Epithelial cell of esophagus (primary cell): ENCODE measurements around the gene PAFAH2.
A peak's percentile ranks its signal among the peaks of the same experiment; 100 is the strongest.

ENCODE experiments used
- DNase-seq: peaks from one replicate; pipeline ENCODE4 v3.0.0; 2010; ENCODE audit warnings: low read depth
- H3K4me3 ChIP-seq: 2 replicates; pipeline ENCODE4 v1.5.1; 2011; ENCODE audit warnings: mild to moderate bottlenecking, low read length, control low read depth
- TF ChIP-seq, protein P1 (sequence below): IDR thresholded peaks from 2 replicates; pipeline ENCODE4 v1.5.1; 2011; ENCODE audit warnings: low read depth, mild to moderate bottlenecking, low read length, control low read depth, inconsistent platforms; ENCODE audit not compliant: insufficient read depth; ENCODE audit errors: missing control alignments

PAFAH2 gene

DNA sequence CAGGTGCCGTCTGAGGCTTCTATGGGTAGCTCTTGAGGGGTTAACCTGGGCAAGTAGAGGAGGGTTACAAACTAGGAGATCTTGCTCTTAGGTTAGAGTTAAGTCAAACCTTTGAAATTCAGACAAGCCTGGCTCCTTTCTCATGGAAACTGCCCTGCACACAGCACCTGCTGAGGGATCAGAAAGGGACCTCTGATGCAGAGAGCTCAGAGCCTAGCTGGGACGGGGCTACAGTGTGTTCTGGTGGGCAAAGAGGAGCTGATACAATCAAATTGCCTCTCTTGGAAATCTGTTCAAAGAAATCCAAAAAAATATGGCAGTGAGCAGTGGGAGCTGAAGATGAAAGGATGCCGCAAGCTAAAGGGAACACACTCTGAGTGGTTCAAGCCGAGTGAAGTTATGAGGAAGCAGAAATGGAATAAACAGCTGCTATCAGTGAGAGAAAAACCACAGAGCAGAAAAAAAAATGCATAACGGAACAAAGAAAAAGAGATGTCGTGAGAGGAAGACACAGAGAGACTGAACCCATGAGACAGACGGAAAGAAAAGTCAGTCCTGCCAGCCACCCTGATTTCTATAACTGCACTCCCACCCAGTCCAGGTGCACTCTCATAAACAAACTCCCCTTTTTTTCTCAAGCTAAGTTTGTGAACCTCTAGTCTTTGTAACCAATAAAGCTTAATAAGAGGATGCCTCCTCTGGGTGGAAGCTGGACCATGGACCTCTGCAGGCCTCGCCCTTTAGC is 26.6 kb downstream of the PAFAH2 start:
- DNase-seq = no peak
- no peak overlapping the region for H3K4me3 ChIP-seq
- TF ChIP-seq, protein P1, sequence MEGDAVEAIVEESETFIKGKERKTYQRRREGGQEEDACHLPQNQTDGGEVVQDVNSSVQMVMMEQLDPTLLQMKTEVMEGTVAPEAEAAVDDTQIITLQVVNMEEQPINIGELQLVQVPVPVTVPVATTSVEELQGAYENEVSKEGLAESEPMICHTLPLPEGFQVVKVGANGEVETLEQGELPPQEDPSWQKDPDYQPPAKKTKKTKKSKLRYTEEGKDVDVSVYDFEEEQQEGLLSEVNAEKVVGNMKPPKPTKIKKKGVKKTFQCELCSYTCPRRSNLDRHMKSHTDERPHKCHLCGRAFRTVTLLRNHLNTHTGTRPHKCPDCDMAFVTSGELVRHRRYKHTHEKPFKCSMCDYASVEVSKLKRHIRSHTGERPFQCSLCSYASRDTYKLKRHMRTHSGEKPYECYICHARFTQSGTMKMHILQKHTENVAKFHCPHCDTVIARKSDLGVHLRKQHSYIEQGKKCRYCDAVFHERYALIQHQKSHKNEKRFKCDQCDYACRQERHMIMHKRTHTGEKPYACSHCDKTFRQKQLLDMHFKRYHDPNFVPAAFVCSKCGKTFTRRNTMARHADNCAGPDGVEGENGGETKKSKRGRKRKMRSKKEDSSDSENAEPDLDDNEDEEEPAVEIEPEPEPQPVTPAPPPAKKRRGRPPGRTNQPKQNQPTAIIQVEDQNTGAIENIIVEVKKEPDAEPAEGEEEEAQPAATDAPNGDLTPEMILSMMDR = no peak

DNA sequence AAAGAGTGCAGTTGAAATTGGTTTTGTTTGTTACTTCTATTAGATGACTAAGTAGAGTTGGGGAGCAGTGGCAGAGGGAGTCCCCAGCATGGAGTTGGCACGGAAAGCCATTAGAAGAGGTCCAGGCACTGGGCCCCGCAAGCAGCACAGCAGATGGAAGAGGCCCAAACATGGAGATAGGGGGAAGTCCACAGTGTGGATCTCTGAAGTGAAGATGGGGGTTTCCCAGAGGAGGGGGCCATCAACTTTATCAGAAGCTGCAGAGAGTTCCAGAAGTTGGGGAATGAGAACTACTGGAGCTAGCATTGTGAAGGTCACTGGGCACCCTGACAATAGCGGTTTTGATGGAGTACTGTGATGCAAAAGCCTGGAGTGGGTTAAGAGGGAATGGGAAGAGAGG is 30.6 kb downstream of the PAFAH2 start:
- no peak for DNase-seq
- no peak overlapping the region for H3K4me3 ChIP-seq
- TF ChIP-seq, protein P1 = no peak

DNA sequence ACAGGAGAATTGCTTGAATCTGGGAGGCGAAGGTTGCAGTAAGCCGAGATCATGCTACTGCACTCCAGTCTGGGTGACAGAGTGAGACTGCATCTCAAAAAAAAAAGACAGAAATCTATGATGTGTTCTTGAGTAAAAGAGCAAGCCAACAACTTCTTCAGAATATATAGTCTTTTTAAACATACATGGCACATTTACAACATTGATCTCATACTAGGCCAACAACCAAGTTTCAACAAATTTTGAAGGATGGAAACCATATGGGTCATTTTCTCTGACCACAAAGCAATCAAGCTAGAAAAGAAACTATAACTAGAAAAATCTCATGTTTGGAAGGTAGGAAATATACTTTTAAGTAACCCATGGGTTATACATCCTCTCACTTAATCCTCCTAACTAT is 38.3 kb downstream of the PAFAH2 start:
- no peak overlapping the region for H3K4me3 ChIP-seq
- TF ChIP-seq, protein P1 = no peak
- no peak for DNase-seq

DNA sequence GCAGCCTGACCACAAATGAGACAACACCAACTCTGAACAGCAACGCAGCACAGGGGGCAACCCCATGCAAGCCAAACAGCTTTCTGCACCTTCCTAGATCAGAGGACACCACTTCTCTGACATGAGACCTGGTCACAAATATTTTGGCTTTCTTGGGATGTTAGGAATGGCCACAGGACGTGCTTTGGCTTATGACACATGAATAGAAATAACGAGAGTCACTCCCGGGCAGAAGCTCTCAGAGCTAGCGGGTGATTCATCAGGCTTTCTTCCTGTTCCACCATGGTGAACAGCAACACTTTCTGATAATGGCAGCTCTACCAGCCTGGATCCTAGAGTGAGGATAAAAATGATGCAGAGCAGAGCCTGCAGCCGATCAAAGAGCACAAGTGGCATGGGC is 39.4 kb downstream of the PAFAH2 start:
- no peak overlapping the region for H3K4me3 ChIP-seq
- peak; percentile 79 for DNase-seq
- TF ChIP-seq, protein P1 = no peak

DNA sequence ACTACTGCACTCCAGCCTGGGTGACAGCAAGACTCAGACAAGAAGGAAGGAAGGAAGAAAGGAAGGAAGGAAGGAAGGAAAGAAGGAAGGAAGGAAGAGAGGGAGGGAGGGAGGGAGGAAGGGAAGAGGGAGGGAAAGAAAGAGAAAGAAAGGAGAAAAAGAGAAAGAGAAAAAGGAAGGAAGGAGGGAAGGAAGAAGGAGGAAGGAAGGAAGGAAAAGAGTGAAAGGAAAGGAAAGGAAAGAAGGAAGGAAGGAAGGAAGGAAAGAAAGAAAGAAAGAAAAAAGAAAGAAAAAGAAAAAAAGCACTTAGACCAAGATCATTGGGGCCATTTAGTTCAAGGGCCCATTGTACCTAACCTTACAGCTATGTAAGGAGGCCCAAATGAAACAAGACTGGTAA is 42.3 kb downstream of the PAFAH2 start:
- no peak for DNase-seq
- no peak overlapping the region for H3K4me3 ChIP-seq
- TF ChIP-seq, protein P1 = no peak

DNA sequence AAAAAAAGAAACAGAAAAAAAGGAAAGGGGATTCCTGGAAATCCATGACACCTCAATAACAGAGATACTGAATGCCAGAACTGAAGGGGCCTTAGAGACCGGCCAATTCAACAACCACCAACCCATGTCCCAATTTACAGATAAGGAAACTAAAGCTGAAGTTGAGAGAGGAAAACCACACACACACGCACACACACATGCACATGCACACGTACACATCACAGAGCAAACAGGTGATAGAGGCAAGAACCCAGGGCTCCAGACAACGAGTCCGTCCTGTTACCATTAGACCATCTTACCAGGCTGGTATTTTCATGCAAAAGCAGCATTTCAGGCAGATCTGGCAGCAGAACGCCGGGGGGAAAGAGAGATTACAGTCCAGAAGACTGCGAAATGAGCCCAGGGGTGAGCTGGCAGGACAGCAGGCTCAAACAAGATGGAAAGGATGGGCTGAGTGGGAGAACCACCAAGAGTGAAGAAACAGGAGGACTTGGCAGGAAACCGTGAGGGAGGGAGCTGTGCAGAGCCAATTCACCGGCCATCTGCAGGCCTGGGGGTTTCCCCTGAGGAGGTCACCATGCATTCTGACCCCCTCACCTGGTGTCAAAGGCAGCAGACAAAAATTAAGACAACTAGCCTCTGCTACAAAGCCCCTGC is 43.5 kb downstream of the PAFAH2 start:
- TF ChIP-seq, protein P1 = no peak
- no peak overlapping the region for H3K4me3 ChIP-seq
- DNase-seq = peak; percentile 45
